Erythroblast (primary cell): ENCODE data around the gene SCG3.
A peak's percentile ranks its signal among the peaks of the same experiment; 100 is the strongest.

Source experiments
- DNase-seq, 2 experiments: peaks; one replicate each; lab custom pipeline; 2025; lab: John Stamatoyannopoulos, UW
- GATA1 ChIP-seq: IDR thresholded peaks from 2 replicates; pipeline ENCODE4 v1.6.1; 2011; ENCODE audit warnings: low read depth, mild to moderate bottlenecking, control low read depth, low read length, moderate library complexity
- POLR2A ChIP-seq: IDR thresholded peaks from 2 replicates; pipeline ENCODE4 v1.6.1; 2011; ENCODE audit warnings: mild to moderate bottlenecking, low read length

The SCG3 gene

DNA sequence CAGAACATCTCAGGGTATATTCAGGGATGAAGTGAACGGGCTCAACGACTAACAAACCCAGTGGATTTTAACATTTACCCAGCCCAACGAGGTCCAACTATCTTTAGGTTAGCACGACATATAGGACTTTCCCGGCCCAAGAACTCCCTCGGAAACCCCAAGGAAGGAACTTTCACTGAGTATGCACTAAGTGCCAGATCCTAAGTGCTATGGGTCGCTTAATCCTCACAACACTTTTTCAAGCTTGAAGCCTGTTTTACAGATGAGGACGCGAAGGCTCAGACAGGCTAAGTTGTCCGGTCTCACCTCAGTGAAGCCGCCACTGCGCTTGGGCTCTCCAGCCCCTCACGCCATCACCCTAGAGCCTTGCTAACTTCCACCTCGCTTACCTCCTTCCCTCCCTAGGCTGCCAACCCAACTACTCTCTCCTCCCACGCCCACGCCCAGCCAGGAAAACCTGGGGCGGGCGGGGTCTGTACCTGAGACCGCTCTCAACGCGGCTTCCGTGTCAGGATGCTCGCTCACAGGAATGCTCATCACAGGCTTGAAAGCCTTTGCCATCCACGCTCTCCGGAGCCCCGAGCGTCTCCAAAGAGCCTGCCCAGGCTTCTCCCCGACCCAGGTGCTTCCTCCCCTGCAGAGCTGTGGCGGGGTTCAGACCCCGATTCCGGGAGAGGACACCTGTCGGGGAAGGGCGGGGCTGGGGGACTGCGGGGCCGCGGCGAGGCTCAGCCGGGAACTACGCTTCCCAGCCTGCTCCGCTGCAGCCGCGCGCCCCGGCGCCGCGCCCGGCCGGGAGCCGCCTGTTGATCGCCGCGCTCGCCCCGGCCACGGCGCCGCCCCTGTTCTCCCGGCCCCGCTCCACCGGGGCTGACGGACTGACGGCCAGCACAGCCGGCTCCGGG lies 69.7 kb downstream of the SCG3 start, which contains the start of gene TMOD2:
TMOD2 (plus strand) TSS at position 806 of the 905 bp plus-strand sequence. CDS start 14,845 bp downstream, outside the sequence.
- TF ChIP-seq POLR2A = no peak
- no peak for TF ChIP-seq GATA1
- peak; percentile 40 to 54 for DNase-seq

DNA sequence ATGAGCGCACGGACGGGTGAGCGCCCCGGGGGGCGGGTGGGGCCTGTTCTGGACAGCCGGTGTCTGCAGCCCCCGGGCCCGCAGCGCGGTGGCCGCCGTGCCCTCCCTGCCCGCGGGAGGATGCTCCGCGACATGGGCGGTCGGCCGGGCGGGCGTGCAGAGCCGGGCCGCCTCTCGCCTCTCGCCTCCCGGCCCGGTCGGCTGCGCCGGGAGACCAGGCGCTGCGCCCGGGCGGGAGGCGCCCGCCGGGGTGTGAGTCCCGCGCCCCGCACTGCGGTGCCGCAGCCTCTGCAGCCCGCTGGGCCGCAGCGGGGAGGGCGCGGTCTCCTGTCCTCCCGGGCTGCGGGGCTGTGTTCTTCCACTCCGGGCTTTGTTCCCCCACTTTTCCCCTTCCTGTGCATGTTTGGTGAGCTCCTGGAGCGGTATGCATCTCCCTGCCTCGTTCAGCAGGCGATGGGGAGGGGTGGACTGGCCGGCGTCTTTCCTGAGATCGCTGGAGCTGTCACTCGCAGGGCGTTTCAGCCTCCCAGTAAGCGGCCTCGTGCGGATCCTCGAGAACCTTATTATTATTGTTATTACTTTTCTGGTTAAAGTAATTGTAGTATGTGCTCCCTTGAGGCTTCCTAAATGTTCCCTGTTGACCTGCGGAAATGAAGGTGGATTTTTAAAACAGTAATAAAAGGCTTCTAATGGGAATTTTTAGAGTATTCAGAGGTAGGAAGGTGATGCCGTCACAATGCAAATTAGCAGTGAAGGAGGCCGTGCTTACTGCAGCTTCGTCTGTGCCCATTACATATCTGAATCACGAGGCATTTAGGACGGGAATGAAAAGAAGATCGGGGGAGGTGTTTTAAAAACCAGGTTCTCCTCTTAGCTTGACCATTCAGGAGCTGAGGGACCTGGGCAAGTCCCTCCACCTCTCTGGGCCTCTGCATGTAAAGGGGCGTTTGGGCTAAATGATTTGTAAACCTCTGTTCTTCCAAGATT lies 70.7 kb downstream of the SCG3 start:
- TF ChIP-seq POLR2A (no peak), GATA1 (no peak)
- DNase-seq = peak; percentile 47 to 61

DNA sequence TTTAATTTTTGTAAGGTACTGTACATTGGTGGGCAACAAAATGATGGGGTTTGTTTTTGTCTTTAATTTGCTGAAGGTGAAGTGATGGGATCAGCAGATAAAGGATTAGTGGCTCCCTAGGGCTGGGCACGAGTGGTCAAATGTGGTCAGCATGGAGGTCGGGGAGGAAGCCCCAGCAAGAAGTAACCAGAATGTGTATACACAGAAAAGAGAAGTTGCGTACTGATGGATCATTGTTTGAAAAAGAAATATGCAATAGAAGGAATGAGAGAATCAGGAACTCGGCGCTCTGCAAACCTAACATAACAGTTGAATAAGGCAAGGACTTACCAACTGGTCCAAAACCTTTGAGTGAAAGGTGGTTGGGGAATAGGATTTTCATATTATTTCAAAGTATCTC lies 71.6 kb downstream of the SCG3 start:
- DNase-seq = no peak
- TF ChIP-seq POLR2A (no peak), GATA1 (no peak)

DNA sequence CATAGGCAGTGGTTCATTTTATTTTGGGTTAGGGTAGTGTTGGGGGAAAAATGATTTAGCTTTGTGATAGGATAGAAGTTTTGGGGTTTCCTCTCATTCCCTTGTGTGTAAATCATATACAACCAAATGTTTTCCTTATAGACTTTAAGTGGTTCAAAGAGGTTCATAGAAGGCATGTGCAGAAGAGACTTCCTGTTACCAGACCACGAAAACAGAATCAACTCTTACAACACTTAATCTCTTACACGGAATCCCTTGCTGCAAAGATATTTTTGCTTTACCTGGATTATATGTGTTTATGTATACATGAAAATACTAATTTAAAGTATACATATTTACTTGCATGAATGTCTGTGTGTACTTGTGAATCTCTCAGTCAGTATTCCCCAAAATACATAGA lies 73.0 kb downstream of the SCG3 start:
- TF ChIP-seq POLR2A = no peak
- TF ChIP-seq GATA1 = no peak

DNA sequence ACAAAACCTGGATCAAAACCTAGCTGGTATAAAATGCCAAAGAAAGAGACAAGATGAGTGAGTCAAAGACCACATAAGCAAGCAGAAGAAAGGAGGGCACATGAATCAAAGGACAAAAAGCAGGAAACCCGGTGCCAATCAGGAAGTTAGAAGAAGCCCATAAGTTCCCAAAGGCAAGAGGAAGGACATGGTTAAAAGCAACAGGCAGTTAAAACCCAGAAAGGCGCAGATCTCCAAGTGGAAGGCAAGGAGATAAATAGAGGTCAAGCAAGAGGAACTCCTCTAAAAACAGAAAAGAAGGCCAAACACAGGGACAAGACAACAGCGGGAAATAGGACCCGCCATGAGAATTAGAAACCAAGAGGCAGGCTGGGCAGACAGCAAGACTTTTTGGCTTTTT lies 74.5 kb downstream of the SCG3 start:
- TF ChIP-seq GATA1 (no peak), POLR2A (no peak)

More for the DNA sequence above, 73.0 kb downstream of the SCG3 start:
- no peak for DNase-seq

DNA sequence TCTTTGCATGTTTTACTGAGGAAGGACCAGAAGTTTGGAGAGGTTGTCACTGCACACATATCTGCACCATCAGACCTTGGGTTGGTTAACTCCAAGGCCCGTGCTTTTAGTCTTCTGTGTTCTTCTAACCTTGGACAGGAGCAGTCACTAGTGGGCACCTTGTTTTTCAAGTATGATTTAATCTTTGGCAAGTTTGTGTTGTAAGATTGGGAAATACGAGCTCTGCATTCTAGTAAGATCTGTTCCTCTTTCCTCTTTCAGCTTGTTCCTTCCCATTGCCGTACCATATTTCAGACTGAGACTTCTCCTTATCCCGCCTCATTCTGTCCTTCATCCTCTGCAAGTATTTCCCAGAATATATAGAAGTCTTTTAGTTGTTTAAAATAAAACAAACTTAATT lies 75.2 kb downstream of the SCG3 start:
- no peak for DNase-seq
- TF ChIP-seq POLR2A (no peak), GATA1 (no peak)

More for the DNA sequence above, 74.5 kb downstream of the SCG3 start:
- DNase-seq = no peak

DNA sequence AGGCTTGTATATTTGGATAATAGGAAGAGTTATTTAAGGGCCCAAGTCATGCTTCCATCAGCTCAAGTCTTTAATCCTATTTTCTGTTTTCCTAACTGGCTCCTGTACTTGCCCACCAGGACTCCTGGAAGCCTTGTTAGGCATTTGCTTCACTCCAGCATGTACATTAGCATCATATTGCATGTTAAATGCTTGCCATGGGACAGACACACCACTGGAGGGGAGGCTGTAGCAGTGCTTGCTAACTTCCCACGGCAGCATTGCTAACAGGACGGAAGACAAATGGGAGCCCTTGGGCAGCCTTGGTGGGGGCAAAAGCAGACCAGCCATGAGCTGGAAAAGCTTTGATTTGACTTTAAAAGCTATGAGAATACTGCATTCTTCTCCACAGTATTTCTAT lies 76.1 kb downstream of the SCG3 start:
- no peak for TF ChIP-seq POLR2A
- no peak for TF ChIP-seq GATA1
- DNase-seq = no peak

DNA sequence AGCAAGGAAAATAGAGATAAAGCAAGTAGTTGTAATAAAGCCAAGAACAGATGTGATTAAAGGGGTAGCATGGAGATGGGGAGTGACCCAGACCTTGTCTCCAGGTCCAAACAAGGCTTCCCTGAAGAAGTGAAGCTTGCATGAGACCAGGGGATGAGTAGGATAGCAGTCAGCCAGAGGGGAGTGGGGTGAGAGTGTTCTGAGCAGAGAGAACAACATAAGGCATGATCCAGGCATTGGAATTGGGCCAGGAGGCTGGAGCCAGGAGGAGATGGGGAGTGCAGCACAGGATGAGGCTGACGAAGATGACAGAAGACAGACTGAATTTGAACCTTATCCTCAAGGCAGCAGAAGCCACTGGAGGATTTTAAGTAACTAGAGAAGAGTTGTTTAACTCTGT lies 77.3 kb downstream of the SCG3 start:
- no peak for DNase-seq
- TF ChIP-seq GATA1 (no peak), POLR2A (no peak)

DNA sequence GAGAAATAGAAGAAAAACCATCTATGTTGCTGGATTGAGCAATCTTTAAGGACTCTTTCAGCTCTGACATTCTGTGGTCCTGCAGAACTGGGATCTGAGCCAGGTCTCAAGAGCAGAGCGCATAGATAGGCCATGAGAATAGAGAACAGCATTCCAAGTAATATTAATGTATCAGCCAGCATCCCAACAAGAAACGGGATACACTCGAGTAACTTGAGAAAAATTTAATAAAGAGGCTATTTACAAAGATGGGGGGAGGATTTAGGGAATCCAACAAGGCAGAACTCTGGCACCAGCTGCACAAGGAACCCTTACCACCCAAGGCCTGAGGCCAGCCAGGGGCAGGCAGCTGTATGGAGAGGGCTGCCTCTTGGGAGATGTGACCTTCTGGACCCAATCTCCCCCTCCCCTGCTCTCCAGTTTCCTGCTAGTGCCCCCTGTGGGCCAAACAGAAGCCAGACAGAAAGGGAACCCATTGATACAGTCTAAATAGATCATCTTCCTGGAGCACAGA lies 78.3 kb downstream of the SCG3 start:
- no peak for TF ChIP-seq GATA1
- no peak for TF ChIP-seq POLR2A
- peak in 1 of 2 experiments; percentile 7 for DNase-seq

DNA sequence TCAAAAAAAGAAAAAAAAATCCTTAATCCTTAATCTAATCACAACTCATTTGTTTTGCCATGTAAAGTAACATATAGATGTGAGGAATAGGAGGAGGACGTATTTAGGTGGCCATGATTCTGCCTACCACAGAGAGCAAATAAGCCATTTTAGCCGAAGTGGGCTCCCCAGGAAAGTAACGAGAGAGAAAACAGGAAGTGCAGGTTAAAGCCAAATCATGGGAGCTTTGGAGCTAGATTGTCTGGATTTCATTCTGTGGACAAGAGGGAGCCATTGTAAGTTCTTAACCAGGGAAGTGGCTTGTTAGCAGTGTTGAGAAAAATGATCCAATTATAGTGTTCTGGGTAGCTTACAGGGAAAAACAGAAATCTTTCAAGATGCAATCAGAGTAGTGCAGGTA lies 79.5 kb downstream of the SCG3 start:
- no peak for DNase-seq
- TF ChIP-seq GATA1 (no peak), POLR2A (no peak)

DNA sequence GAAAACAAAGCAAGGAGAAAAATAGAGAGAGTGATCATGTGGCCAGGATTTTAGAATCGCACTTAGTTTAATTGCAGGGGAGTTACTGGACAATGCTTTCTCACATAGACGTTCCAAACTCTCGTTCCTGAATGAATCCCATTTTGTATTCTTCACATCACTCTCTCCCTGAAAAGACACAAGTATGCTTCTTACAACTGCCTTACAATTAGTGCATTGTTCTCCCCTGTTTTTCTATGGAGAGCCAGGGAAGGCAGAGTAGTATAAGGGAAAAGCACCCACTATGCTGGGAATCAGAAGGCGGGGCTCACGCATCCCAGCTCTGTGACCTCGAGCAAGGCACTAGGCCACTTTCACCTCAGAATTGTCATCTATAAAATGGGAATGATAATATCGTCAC lies 84.4 kb downstream of the SCG3 start:
- TF ChIP-seq GATA1 (no peak), POLR2A (no peak)
- DNase-seq = no peak

DNA sequence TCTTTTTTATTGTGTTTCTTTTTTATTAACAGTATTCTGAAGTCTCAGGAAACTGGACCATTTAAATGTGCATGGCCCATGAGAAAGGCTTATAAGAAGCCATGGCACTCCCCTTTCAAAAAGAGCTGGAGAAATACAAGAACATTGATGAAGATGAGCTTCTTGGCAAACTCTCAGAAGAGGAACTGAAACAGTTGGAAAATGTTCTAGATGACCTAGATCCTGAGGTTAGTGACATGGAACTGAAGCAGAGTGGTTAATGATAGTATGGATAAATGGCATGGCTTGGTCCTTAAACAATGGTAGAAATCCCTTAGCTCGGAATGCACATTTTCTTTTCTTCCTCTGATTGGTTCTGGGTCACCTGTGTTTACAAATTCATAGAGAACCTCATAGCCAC lies 85.0 kb downstream of the SCG3 start:
- TF ChIP-seq POLR2A (no peak), GATA1 (no peak)
- DNase-seq = no peak

DNA sequence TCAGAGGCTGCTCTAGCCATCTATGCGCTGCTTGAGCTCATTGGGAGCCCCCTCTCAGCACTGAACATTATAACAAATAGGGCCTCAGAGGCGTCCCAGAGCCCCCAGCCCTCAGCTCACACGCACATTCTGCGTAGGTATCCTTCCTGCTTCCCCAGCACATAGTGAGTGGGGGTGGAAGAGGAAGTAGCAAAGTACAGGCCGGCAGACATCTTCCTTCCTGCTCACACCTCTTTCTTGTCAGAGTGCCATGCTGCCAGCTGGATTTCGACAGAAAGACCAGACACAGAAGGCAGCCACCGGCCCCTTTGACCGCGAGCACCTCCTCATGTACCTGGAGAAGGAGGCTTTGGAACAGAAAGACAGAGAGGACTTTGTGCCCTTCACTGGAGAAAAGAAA lies 86.7 kb downstream of the SCG3 start:
- TF ChIP-seq GATA1 (no peak), POLR2A (no peak)
- no peak for DNase-seq
